Parathyroid adenoma (tissue), 2 donors: ENCODE measurements around the gene MYO5B.

Experiments
- H2AFZ ChIP-seq: fragments of 300-600 bp; sonication (generic); one replicate; pipeline ENCODE4 v1.7.0; 2017; ENCODE audit warnings: antibody characterized with exemption, mild to moderate bottlenecking
- H3K27ac ChIP-seq: fragments of 300-600 bp; sonication (generic); one replicate; pipeline ENCODE4 v1.7.0; 2017
- H3K27me3 ChIP-seq: fragments of 300-600 bp; sonication (generic); one replicate; pipeline ENCODE4 v1.7.0; 2017; ENCODE audit warnings: low read length; ENCODE audit not compliant: control insufficient read depth, insufficient read depth
- H3K36me3 ChIP-seq: fragments of 300-600 bp; sonication (generic); one replicate; pipeline ENCODE4 v1.7.0; 2017; ENCODE audit warnings: low read length; ENCODE audit not compliant: control insufficient read depth, insufficient read depth
- H3K4me1 ChIP-seq: fragments of 300-600 bp; sonication (generic); one replicate; pipeline ENCODE4 v1.7.0; 2017; ENCODE audit warnings: control low read depth
- H3K4me2 ChIP-seq: fragments of 300-600 bp; sonication (generic); one replicate; pipeline ENCODE4 v1.7.0; 2017; ENCODE audit warnings: low read length
- H3K4me3 ChIP-seq: fragments of 300-600 bp; sonication (generic); one replicate; pipeline ENCODE4 v1.7.0; 2017; ENCODE audit warnings: low read depth, low read length
- H3K79me2 ChIP-seq: fragments of 300-600 bp; sonication (generic); one replicate; pipeline ENCODE4 v1.7.0; 2017; ENCODE audit warnings: control low read depth
- H3K9ac ChIP-seq: fragments of 300-600 bp; sonication (generic); one replicate; pipeline ENCODE4 v1.7.0; 2017; ENCODE audit warnings: mild to moderate bottlenecking
- H3K9me3 ChIP-seq: fragments of 300-600 bp; sonication (generic); one replicate; pipeline ENCODE4 v1.7.0; 2017; ENCODE audit warnings: low read length; ENCODE audit not compliant: control insufficient read depth
- CTCF ChIP-seq: fragments of 300-600 bp; sonication (generic); IDR thresholded peaks from one replicate; pipeline ENCODE4 v1.7.0; 2017; ENCODE audit warnings: antibody characterized with exemption, mild to moderate bottlenecking
- donor health status: primary hyperparathyroidism.

The MYO5B gene

GRCh38 chr18:50111398-50111797 is 83.5 kb downstream of the MYO5B start:
- Histone ChIP-seq H3K36me3 (no peaks in the 10 kb centered on the region), H3K27me3 (no peaks in the 10 kb centered on the region), H3K9ac (no peak overlapping the region), H3K4me3 (no peak overlapping the region), H3K79me2 (peaks cover 16% of the 10 kb centered on the region), H3K4me2 (no peak overlapping the region), H3K27ac (no peak overlapping the region), H3K9me3 (no peaks in the 10 kb centered on the region), H3K4me1 (peaks cover 5% of the 10 kb centered on the region), H2AFZ (no peak overlapping the region)
- TF ChIP-seq CTCF = peak; percentile 22

GRCh38 chr18:50107468-50107977 is 87.4 kb downstream of the MYO5B start:
- Histone ChIP-seq H3K27ac (no peak overlapping the region), H3K9me3 (no peaks in the 10 kb centered on the region), H2AFZ (no peak overlapping the region), H3K79me2 (peaks cover 16% of the 10 kb centered on the region), H3K4me1 (no peaks in the 10 kb centered on the region), H3K27me3 (no peaks in the 10 kb centered on the region), H3K4me2 (no peak overlapping the region), H3K9ac (no peak overlapping the region), H3K4me3 (no peak overlapping the region), H3K36me3 (no peaks in the 10 kb centered on the region)
- TF ChIP-seq CTCF = no peak

- H3K79me2 ChIP-seq = peaks cover 11% of the 10 kb centered on the region
- H3K27me3 ChIP-seq = no peaks in the 10 kb centered on the region
- TF ChIP-seq CTCF = no peak
- no peaks in the 10 kb centered on the region for H3K4me1 ChIP-seq
- no peaks in the 10 kb centered on the region for H3K36me3 ChIP-seq
- no peaks in the 10 kb centered on the region for H3K9me3 ChIP-seq
- no peak overlapping the region for H3K9ac ChIP-seq
- H3K27ac ChIP-seq = no peak overlapping the region
- H3K4me3 ChIP-seq = no peak overlapping the region
- H2AFZ ChIP-seq = no peak overlapping the region
- no peak overlapping the region for H3K4me2 ChIP-seq
These were observed 89.9 kb downstream of the MYO5B start for GRCh38 chr18:50105027-50105426.

GRCh38 chr18:50104421-50104820 is 90.5 kb downstream of the MYO5B start:
- Histone ChIP-seq H3K9ac (no peak overlapping the region), H3K36me3 (no peaks in the 10 kb centered on the region), H3K4me1 (no peaks in the 10 kb centered on the region), H3K27me3 (no peaks in the 10 kb centered on the region), H3K4me3 (no peak overlapping the region), H3K9me3 (no peaks in the 10 kb centered on the region), H2AFZ (no peak overlapping the region), H3K79me2 (peaks cover 8% of the 10 kb centered on the region), H3K4me2 (no peak overlapping the region), H3K27ac (no peak overlapping the region)
- TF ChIP-seq CTCF = no peak

GRCh38 chr18:50099725-50100407 is 95.1 kb downstream of the MYO5B start:
- Histone ChIP-seq H3K4me2 (no peak overlapping the region), H3K27ac (no peak overlapping the region), H3K36me3 (no peaks in the 10 kb centered on the region), H2AFZ (no peak overlapping the region), H3K4me1 (peaks cover 11% of the 10 kb centered on the region), H3K27me3 (no peaks in the 10 kb centered on the region), H3K9ac (no peak overlapping the region), H3K4me3 (no peak overlapping the region), H3K9me3 (no peaks in the 10 kb centered on the region), H3K79me2 (peaks cover 12% of the 10 kb centered on the region)
- TF ChIP-seq CTCF = no peak
